Vagina (tissue), 2 donors: ENCODE results near the gene TAB2. TPM values are rescaled to one million over a fixed set of nuclear protein-coding genes. Genes with fewer than 3 reads are reported as not detected.

ENCODE experiments used
- DNase-seq, 2 donors: peaks; one replicate each; pipeline ENCODE4 v3.0.0-alpha.2; 2017; ENCODE audit errors: extremely low spot score in 2 of 2
- H3K27ac ChIP-seq: fragments of 200-600 bp; sonication (generic); one replicate; pipeline ENCODE4 v1.5.1; 2019
- H3K27me3 ChIP-seq: fragments of 200-600 bp; sonication (generic); one replicate; pipeline ENCODE4 v1.5.1; 2019
- H3K36me3 ChIP-seq, 2 donors: fragments of 200-600 bp; sonication (generic); one replicate each; pipeline ENCODE4 v1.5.1; 2017 to 2019
- H3K4me1 ChIP-seq: fragments of 200-600 bp; sonication (generic); one replicate; pipeline ENCODE4 v1.5.1; 2019
- H3K4me3 ChIP-seq, 2 donors: fragments of 200-600 bp; sonication (generic); 1 replicate in 1 of 2; 2 replicates in 1 of 2; pipeline ENCODE4 v1.5.1; 2016 to 2019
- H3K9me3 ChIP-seq: fragments of 200-600 bp; sonication (generic); one replicate; pipeline ENCODE4 v1.5.1; 2019
- POLR2A ChIP-seq, 2 donors: fragments of 450-650 bp; IDR thresholded peaks; one replicate each; pipeline ENCODE4 v1.6.1; 2017; ENCODE audit warnings: antibody characterized with exemption in 2 of 2, mild to moderate bottlenecking in 2 of 2, moderate library complexity in 2 of 2
- POLR2AphosphoS5 ChIP-seq, 2 donors: sonication (generic); formaldehyde crosslinking; IDR thresholded peaks; one replicate each; pipeline ENCODE4 v1.9.0; 2017; ENCODE audit warnings: antibody characterized with exemption in 2 of 2, mild to moderate bottlenecking in 2 of 2, low read depth in 1 of 2; ENCODE audit not compliant: insufficient read depth in 1 of 2
- intact Hi-C: fragments of 100-400 bp; cut with DNase I; formaldehyde crosslinking; loops from one replicate; pipeline ENCODE4 v1.15.1; 2023
- total RNA-seq: library from RNA; depleted of rRNA; stranded (reverse); fragments of >200 nt; gene quantifications from one replicate; pipeline ENCODE4 v1.2.3, GENCODE V29; 2016
- TF ChIP-seq, protein P1 (sequence below), 3 experiments: fragments of 450-650 bp in 2 of 3; fragments of 200-600 bp in 1 of 3; sonication (generic) in 1 of 3; IDR thresholded peaks; one replicate each; pipeline ENCODE4 v1.5.1; 2017 to 2019; ENCODE audit warnings: antibody characterized with exemption in 3 of 3, mild to moderate bottlenecking in 2 of 3, moderate library complexity in 2 of 3

The TAB2 gene
- total RNA-seq, 1 donor from 2014 or later: 80.5 TPM

- Histone ChIP-seq H3K4me3 (no peak overlapping the region), H3K27me3 (no peaks in the 10 kb centered on the region), H3K36me3 (peaks cover 0 to 4% of the 10 kb centered on the region in 2 donors), H3K9me3 (no peaks in the 10 kb centered on the region), H3K27ac (no peak overlapping the region), H3K4me1 (no peaks in the 10 kb centered on the region)
- TF ChIP-seq, protein P1, sequence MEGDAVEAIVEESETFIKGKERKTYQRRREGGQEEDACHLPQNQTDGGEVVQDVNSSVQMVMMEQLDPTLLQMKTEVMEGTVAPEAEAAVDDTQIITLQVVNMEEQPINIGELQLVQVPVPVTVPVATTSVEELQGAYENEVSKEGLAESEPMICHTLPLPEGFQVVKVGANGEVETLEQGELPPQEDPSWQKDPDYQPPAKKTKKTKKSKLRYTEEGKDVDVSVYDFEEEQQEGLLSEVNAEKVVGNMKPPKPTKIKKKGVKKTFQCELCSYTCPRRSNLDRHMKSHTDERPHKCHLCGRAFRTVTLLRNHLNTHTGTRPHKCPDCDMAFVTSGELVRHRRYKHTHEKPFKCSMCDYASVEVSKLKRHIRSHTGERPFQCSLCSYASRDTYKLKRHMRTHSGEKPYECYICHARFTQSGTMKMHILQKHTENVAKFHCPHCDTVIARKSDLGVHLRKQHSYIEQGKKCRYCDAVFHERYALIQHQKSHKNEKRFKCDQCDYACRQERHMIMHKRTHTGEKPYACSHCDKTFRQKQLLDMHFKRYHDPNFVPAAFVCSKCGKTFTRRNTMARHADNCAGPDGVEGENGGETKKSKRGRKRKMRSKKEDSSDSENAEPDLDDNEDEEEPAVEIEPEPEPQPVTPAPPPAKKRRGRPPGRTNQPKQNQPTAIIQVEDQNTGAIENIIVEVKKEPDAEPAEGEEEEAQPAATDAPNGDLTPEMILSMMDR (IDR thresholded peaks at IDR 0.05): no peak
- no peak for TF ChIP-seq POLR2AphosphoS5 (IDR thresholded peaks at IDR 0.05; ENCODE audit: insufficient read depth in 1 of 2, low read depth in 1 of 2)
- TF ChIP-seq POLR2A (IDR thresholded peaks at IDR 0.05): no peak
- DNase-seq: no peak
- intact Hi-C loops: no loop called here
These were observed 97.3 kb downstream of the TAB2 start for GRCh38 chr6:149414821-149415220.

GRCh38 chr6:149419696-149420404 lies 102.3 kb downstream of the TAB2 start:
- H3K27ac ChIP-seq: no peak overlapping the region
- H3K4me1 ChIP-seq: peaks cover 8% of the 10 kb centered on the region
- intact Hi-C loops: no loop called here
- H3K9me3 ChIP-seq: no peaks in the 10 kb centered on the region
- TF ChIP-seq POLR2AphosphoS5 (IDR thresholded peaks at IDR 0.05; ENCODE audit: insufficient read depth in 1 of 2, low read depth in 1 of 2): no peak
- no peak for TF ChIP-seq POLR2A (IDR thresholded peaks at IDR 0.05)
- TF ChIP-seq, protein P1 (IDR thresholded peaks at IDR 0.05): no peak
- no peak for DNase-seq
- no peak overlapping the region for H3K4me3 ChIP-seq
- no peaks in the 10 kb centered on the region for H3K27me3 ChIP-seq
- no peaks in the 10 kb centered on the region for H3K36me3 ChIP-seq

DNA sequence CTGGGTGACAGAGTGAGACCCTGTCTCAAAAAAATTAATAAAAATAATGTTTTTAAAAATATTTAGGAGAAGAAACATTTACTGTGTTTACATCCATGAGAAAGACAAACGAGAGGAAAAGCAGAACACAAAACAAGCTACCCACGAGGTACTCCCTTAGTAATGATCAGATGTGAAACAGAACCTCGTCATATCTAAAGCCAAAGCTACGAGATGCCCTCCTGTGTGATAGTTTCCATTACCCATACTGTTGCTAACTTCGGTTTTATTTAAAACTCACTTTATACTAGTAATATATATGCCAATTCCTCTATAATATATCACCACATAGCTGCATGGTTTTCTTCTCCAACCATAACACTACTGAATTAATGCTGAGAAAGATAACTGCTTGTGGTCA lies 103.6 kb downstream of the TAB2 start:
- no peak for DNase-seq
- intact Hi-C loops: no loop called here
- Histone ChIP-seq H3K4me3 (no peak overlapping the region), H3K27me3 (no peaks in the 10 kb centered on the region), H3K9me3 (no peaks in the 10 kb centered on the region), H3K27ac (no peak overlapping the region), H3K36me3 (no peaks in the 10 kb centered on the region), H3K4me1 (peaks cover 8% of the 10 kb centered on the region)
- TF ChIP-seq POLR2A (IDR thresholded peaks at IDR 0.05) (no peak), POLR2AphosphoS5 (IDR thresholded peaks at IDR 0.05; ENCODE audit: insufficient read depth in 1 of 2, low read depth in 1 of 2) (no peak)

DNA sequence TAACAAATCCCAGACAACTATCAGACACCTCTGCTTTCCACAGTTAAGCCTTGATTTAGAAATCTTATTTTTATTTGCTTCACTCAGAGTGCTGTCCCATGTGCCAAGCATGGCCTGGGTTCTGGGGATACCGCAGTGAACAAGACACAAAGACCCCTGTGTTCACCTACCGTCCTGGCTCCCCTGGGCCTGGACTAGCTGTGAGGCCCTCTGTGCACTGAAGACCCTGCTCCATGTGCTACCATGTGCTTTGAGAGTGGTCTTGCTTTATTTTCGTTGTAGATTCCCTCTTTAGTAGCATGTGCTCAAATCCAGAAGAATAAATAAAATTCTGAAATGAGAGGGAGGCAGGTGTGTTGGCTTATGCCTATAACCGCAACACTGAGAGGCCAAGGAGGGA lies 105.1 kb downstream of the TAB2 start:
- Histone ChIP-seq H3K9me3 (no peaks in the 10 kb centered on the region), H3K36me3 (no peaks in the 10 kb centered on the region), H3K4me3 (no peak overlapping the region), H3K27me3 (no peaks in the 10 kb centered on the region), H3K27ac (peak overlapping the region; percentile 71), H3K4me1 (peaks cover 8% of the 10 kb centered on the region)
- intact Hi-C loops: no loop called here
- TF ChIP-seq, protein P1 (IDR thresholded peaks at IDR 0.05): no peak
- TF ChIP-seq POLR2AphosphoS5 (IDR thresholded peaks at IDR 0.05; ENCODE audit: insufficient read depth in 1 of 2, low read depth in 1 of 2) (no peak), POLR2A (IDR thresholded peaks at IDR 0.05) (no peak)
- DNase-seq: no peak

DNA sequence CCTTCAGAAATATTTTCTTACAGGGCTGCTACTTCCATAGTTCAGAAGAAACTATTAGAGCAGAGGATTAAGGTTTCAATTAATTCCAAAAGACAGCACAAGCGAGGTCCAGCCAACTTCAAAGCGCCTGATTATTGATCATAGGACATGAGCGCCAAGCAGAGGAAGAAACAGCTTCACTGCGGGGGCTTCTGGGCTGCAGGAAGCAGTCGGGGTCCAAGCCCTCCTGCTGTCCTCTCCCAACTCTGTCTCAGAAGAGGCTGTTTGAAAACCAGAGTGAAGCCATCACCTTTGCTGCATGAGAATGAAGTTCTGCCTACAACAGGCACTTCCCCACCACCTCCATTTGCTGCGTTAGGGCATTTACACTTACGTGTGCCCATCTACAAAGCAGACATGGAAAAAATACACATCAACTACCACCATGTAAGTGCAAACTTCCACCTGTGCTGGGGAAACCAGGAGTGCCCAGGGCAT lies 106.5 kb downstream of the TAB2 start:
- peaks cover 8% of the 10 kb centered on the region for H3K4me1 ChIP-seq
- peak overlapping the region; percentile 71 for H3K27ac ChIP-seq
- H3K9me3 ChIP-seq: no peaks in the 10 kb centered on the region
- H3K4me3 ChIP-seq: peak overlapping the region; percentile 2 to 7
- H3K27me3 ChIP-seq: no peaks in the 10 kb centered on the region
- H3K36me3 ChIP-seq: no peaks in the 10 kb centered on the region
- TF ChIP-seq, protein P1 (IDR thresholded peaks at IDR 0.05): no peak
- TF ChIP-seq POLR2AphosphoS5 (IDR thresholded peaks at IDR 0.05; ENCODE audit: insufficient read depth in 1 of 2, low read depth in 1 of 2): no peak
- intact Hi-C loops: no loop called here
- no peak for DNase-seq
